ENCODE data around the gene METTL22. TPM values are rescaled to one million over a fixed set of nuclear protein-coding genes. Genes with fewer than 3 reads are reported as not detected.

The METTL22 gene
- polyA plus RNA-seq, 3 donors, result 16.2 to 31.1 (median 31.1) TPM

DNA sequence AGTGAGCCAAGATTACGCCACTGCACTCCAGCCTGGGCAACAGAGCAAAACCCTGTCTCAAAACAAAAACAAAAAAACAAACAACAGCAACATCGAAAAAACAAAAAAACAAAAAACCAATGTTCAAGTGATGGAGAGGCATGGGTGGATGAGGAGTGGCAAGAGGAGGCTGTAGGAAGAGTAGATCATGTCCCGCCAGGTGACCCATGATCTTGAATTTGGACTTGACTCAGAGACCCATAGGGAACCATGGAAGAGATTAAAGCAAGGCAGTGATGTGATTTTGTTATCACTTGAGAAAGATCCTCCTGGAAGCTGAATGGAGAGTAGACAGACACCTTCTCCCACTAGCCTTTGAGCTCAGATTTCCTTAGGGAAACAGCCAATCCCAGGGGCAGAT, 64.1 kb downstream of the METTL22 start:
- DNase-seq, result no peak

DNA sequence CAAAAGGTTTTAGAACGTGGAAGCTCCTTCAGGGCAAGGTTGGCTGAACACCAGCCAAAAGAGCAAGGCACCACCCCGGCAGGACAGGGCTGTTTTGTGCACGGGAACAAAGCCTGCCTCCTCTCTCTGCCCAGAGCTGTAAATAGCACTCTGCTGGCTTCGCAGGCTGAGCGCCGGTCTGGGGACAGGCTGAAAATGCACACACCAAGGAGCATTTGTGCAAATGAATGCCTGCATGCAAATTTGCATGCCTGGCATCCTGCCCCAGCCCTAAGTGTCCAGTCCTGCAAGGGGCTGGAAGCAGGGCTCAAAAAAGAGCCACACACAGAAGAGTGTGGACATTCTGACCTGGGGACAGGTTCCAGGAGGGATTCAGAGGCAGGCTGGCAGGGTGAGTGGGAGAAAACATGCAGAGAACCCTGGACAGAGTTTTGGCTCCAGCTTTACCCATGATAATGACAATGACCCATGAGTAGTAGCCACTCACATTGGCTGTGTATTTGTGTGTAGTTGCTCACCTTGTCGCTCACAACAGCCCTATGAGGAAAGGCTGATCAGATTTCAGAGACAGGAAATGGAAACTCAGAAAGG, 64.6 kb downstream of the METTL22 start:
- peak; percentile 26 for DNase-seq

DNA sequence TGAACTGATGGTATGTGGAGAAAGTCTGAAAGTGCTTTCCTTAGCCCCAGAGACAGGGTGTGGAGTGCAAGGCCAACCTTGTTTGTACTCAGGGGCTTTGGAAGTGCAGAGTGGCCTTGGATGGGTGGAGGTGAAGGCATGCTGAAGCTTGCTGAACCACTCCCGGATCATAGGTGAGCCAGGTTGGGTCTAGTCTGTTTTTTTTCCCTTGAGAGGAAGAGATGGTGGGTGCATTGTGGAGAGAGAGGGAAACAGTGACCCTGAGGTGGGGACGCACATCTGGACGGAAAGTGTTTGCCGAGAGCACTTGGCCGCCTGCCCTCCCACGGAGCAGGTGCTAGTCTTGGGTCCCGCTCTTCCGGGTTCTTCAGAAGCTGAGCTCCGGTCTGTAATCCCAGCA, 65.4 kb downstream of the METTL22 start:
- DNase-seq, result no peak

DNA sequence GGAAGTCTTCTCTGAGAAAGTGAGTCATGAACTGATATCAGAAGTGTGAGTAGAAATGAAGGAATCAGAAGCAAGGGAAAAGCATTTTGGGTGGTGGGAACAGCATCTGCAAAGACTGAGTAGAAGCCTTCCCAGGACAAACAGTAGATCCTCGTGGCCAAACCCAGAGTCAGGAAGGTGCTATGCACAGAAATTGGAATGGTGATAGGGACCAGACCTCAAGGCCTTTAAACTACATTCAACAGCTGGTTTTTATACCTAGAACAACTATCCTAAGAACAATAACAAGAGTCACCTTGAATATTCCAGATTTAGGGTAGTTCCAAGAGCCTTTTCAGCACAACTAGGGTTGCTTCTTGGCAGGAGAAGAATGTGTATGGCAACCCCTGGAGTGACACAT, 68.2 kb downstream of the METTL22 start:
- DNase-seq, result no peak

GRCh38 chr16:8691728-8692127, 70.2 kb downstream of the METTL22 start:
- DNase-seq, result no peak

- DNase-seq, result no peak
Observed at GRCh38 chr16:8694795-8695728, 73.6 kb downstream of the METTL22 start.

DNA sequence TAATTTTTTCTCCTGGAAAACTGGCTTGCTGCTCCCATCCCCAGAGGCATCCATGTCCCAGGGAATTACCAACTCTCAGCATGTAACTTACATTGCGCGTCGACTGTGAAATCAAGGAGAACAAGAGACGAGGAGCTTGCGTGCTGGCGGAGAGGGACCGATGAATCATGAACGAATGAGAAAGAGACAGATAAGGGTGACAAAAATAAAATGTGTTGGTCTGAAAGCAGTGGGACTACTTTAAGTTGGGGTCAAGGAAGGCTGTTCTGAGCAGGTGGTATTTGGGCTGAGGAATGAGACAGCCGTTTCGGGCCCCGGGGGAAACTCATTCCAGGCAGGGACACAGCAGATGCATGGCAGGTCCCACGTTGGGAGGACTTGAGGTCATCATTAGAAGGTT, 75.4 kb downstream of the METTL22 start:
- no peak for DNase-seq

DNA sequence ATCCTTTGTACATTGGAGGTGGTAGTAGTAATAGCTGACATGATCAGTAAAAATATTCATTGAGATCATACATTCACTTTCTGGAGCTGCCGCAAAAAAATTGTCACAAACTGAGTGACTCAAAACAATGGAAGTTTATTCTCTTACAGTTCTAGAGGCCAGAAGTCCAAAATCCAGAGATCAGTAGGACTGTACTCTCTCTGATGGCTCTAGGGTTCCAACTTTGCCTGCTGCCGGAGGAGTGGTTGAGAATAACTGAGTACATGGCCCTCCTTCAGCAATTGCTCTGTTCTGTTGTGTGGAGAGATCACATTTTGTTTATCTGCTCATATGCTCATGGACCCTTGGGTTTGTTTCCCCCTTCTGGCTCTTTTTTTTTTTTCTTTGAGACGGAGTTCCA, 76.5 kb downstream of the METTL22 start:
- no peak for DNase-seq

Other genes with a start within 250 kb of the METTL22 start
- under 1 TPM in 2 of 3 donors, not detected in 1; 0.18 to 0.21 TPM for gene TMEM114, start 31.2 kb upstream of the METTL22 start, polyA plus RNA-seq (ENCODE audit: insufficient read length in 3 of 3)
- gene ABAT, start 52.9 kb downstream of the METTL22 start, polyA plus RNA-seq (ENCODE audit: insufficient read length in 3 of 3), result 10 to 100 TPM; 61.1 to 79.8 (median 66.7) TPM
- 10 to 100 TPM; 16.6 to 20.2 (median 18.7) TPM for gene TMEM186, start 175.9 kb downstream of the METTL22 start, polyA plus RNA-seq (ENCODE audit: insufficient read length in 3 of 3)
- 10 to 100 TPM; 18.9 to 22.6 (median 20.1) TPM for gene PMM2, start 176.1 kb downstream of the METTL22 start, polyA plus RNA-seq (ENCODE audit: insufficient read length in 3 of 3)
- gene CARHSP1, start 247.3 kb downstream of the METTL22 start, polyA plus RNA-seq (ENCODE audit: insufficient read length in 3 of 3), result 10 to 100 TPM; 85.0 to 89.3 (median 88.7) TPM